Gastroesophageal sphincter (tissue), 3 donors: Measurements from ENCODE around the gene CLPTM1L.

Experiments used
- EP300 ChIP-seq: sonication (generic); formaldehyde crosslinking; IDR thresholded peaks from one replicate; pipeline ENCODE4 v1.6.1; 2017; ENCODE audit warnings: antibody characterized with exemption, mild to moderate bottlenecking
- TF ChIP-seq, protein P1 (sequence below), 4 experiments: fragments of 200-600 bp in 2 of 4; fragments of 450-650 bp in 2 of 4; sonication (generic) in 1 of 4; IDR thresholded peaks; one replicate each; pipeline ENCODE4 v1.5.1; 2017 to 2019; ENCODE audit warnings: antibody characterized with exemption in 4 of 4, mild to moderate bottlenecking in 2 of 4, moderate library complexity in 2 of 4

DNA sequence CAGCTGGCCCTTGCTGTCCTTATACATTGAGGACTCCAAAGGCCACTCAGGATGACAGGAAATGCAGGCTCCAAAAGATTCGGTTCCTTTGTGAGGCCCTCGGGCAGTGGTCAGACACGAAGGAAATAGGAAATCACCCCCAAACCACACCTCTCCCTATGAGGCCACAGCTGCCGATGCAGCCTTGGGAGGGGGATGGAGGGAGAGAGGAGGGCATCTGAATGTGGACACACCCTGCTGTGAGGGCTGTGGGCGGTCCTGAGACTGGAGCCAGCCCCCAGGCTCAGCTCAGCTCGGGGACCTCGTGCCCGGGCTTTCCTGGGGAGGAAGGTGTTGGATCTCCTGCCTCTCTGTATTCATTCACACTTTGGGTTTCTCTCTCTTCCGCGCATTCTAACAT lies 2.7 kb upstream of the CLPTM1L start:
- TF ChIP-seq, protein P1, sequence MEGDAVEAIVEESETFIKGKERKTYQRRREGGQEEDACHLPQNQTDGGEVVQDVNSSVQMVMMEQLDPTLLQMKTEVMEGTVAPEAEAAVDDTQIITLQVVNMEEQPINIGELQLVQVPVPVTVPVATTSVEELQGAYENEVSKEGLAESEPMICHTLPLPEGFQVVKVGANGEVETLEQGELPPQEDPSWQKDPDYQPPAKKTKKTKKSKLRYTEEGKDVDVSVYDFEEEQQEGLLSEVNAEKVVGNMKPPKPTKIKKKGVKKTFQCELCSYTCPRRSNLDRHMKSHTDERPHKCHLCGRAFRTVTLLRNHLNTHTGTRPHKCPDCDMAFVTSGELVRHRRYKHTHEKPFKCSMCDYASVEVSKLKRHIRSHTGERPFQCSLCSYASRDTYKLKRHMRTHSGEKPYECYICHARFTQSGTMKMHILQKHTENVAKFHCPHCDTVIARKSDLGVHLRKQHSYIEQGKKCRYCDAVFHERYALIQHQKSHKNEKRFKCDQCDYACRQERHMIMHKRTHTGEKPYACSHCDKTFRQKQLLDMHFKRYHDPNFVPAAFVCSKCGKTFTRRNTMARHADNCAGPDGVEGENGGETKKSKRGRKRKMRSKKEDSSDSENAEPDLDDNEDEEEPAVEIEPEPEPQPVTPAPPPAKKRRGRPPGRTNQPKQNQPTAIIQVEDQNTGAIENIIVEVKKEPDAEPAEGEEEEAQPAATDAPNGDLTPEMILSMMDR (IDR thresholded peaks at IDR 0.05): no peak
- TF ChIP-seq EP300: no peak
